NCI-H2081 (cell line): ENCODE data around the gene CYP2W1.

ENCODE experiments used
- DNase-seq, 2 experiments: peaks; one replicate each; lab custom pipeline; 2025; lab: John Stamatoyannopoulos, UW

Gene CYP2W1

GRCh38 chr7:1015196-1016121, 32.5 kb downstream of the CYP2W1 start:
- DNase-seq: no peak

- no peak for DNase-seq
These were observed 33.9 kb downstream of the CYP2W1 start for GRCh38 chr7:1016577-1017531.

DNA sequence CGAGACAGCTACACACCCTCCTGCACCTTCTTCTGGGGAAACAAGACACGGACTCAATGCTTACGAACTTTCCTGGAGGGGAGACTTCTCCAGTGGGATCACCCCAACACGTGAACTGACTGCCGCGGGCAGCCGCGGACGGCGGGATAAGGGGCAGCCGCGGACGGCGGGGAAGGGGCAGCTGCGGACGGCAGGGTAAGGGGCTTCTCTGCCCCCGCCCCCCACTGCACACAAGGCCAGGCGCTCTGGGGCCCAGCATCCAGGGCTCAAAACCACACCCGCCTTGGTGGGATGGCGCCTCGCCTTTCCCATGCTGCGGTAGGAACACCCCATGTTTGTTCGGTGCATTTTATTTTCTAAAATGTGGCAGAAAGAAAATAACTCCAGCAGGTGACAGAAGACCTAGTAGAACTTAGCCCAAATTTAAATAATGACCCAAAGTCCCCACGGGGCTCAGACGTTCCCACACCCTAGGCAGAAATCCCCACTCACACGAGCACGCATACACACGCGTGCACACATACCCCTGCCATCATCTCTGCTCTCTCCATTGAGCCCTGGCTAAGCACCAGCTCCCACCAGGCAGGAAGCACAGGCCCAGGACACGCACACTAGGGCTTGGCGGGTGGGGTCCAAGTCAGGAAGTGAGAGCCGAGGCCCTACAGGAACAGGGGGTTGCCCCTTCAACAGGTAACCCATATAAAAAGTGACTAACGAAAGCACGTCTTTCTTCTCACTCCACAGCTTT, 34.8 kb downstream of the CYP2W1 start:
- DNase-seq: no peak

GRCh38 chr7:1018334-1018695, 35.3 kb downstream of the CYP2W1 start:
- DNase-seq: no peak

DNA sequence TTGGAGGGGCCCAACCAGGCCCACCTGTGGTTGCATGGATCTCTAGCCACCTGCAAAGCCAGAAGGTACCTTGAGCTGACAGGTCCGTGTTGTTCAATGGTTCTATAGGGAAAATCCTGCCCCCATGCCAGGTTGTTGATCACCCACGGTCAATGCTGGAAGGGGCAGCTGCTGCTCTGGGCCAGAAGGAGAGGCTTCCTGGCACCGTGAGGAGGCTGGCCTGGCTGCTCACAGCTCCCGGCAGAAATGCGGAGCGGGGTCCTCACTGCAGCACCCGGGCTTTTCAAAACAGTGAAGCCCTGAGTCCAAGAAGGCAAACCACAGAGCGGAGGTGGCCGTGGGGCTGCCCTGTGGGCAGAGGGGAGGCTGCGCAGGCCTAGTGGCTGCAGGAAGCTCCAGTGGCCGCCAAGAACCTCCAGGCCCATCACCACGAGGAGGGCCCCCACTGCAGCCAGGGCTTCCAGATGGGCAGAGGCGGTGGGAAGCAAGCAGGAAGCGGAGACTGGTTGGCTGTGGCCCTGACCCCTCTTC, 36.3 kb downstream of the CYP2W1 start:
- no peak for DNase-seq

- no peak for DNase-seq
These were observed 37.0 kb downstream of the CYP2W1 start for GRCh38 chr7:1019789-1020610.

GRCh38 chr7:1020849-1021251, 37.9 kb downstream of the CYP2W1 start:
- DNase-seq: no peak

GRCh38 chr7:1021366-1021765, 38.4 kb downstream of the CYP2W1 start:
- no peak for DNase-seq

- no peak for DNase-seq
These were observed 39.0 kb downstream of the CYP2W1 start for GRCh38 chr7:1021931-1022330.

DNA sequence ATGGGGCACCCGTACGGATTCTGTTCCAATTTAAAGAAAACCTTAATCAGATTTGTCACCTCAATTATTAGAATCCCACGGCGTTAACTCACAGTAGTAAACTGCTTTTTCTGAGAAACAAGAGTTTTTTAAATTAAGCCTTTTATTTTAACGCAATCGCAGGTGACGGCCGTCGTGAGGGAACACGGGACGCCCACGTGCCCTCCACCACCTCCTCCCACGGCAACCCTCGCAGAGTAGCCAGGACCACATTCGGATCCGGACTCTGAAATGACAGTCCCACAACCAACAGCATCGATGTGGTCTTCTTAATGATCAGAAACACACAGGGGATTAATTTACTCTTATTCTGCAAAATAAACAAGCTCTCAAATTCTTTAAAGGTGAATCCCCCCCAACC, 39.4 kb downstream of the CYP2W1 start:
- no peak for DNase-seq

GRCh38 chr7:1022801-1023465, 40.0 kb downstream of the CYP2W1 start:
- no peak for DNase-seq

DNA sequence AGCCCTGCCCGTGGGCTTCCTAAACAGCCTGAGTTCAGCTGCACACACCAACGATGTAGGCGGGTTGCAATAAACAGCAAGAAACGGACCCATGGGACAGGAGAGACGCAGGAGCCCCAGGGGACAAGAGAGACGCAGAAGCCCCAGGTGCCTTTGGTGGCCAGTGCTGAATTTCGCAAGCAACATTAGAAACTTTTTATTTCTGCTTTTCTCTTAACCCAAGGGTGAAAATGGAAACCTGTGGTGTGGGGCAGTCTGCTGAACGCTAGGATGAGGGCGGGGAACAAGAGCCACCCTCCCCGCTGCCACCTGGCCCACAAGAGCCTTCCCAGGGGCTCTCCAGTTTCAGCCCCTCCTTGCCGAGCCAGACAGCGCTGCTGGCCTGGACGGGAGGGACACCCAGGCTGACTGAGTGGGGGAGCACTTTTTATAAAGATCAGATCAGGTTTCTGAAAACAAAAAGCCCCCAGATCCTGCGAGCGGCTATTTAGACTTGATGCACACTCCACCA, 41.4 kb downstream of the CYP2W1 start:
- no peak for DNase-seq

DNA sequence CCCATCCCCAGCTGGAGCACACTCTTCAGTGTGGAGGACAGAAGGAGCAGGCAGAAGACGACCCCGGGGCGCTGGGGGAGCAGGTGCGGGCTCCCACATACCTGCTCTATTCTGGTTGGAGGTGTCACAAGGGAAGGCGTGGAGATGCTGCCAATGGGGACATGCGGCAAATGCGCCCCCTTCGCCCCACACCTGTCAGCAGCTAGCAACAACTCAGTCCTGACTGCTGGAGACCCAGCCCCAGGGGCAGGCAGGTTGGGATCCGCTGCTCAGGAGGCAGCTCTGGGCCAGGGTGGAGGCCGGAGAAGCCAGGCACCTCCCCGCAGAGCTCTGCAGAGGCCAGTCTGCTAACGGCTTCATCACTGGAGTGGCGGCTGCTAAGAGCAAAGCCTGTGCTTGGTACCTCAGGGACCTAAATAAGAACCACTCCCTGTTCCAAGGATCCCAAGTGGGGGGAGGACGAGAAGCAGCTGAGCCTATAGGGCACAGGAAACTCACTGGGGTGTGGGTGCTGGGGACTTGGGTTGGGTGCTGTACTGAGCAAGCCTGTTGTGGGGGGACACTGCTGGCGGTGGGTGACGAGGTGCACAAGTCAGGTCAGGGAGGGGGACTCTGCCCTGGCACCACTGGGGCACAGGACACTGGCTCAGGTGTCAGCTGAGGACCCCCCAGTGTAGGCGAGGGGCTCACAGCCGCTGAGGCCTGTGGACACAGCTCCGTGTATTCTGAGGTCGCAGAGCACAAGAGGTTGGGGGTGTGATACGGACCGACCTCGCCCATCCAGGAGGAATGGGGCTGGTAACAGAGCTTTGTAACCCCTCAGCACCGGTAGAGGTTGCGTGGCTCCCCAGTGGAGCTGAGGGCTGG, 42.1 kb downstream of the CYP2W1 start:
- no peak for DNase-seq

GRCh38 chr7:1025743-1026581, 43.0 kb downstream of the CYP2W1 start:
- peak in 1 of 2 experiments; percentile 32 for DNase-seq

- no peak for DNase-seq
These were observed 43.8 kb downstream of the CYP2W1 start for GRCh38 chr7:1026721-1027161.

- no peak for DNase-seq
These were observed 44.5 kb downstream of the CYP2W1 start for GRCh38 chr7:1027242-1028043.

DNA sequence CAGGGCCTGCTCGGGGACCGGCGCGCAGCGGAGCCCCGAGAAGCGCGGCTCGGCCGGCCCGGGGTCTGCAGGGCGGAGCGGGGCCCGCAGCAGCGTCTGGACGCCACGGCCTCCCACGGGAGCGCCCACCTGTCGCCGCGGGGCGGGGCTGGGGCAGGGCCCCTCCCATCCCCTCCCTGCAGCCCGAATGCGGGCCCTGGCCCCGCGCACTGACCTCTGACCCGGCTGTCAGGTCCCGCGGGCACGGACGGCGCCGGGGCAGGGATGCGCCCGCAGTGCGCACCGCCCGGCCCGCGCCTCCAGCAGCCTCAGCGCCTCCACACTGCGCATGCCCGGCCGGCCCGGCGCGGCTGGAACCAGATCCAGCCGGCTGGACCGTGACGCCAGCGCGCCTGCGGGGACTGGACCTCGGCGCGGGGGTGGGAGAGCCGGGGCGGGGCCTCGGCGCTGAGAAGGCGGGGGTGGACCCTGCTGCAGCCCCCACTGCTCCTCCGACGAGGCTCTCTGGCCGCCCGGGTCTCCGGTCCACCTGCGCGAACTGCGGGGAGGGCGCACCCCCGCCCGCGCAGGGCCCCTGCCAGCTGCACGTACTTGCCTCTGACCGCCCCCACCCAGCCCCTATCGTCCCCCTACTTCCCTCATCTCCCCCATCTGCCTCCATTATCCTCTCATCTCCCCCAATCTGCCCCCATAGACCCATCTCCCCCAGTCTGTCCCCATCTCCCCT, 45.2 kb downstream of the CYP2W1 start:
- peak; percentile 84 to 85 for DNase-seq
